K562 (cell line): ENCODE measurements around the gene SHTN1. TPM values are rescaled to one million over a fixed set of nuclear protein-coding genes. Genes with fewer than 3 reads are reported as not detected.

Experiments
- ARID2 ChIP-seq: fragments of 450-650 bp; IDR thresholded peaks from 2 replicates; pipeline ENCODE4 v1.6.1; 2017; ENCODE audit warnings: antibody characterized with exemption, mild to moderate bottlenecking
- CC2D1A ChIP-seq: fragments of 450-650 bp; IDR thresholded peaks from 2 replicates; pipeline ENCODE4 v1.6.1; 2017; ENCODE audit warnings: mild to moderate bottlenecking
- DPF2 ChIP-seq: fragments of 450-650 bp; IDR thresholded peaks from 2 replicates; pipeline ENCODE4 v1.6.1; 2016
- ETS2 ChIP-seq: IDR thresholded peaks from 2 replicates; pipeline ENCODE4 v1.6.1; 2016; ENCODE audit warnings: borderline replicate concordance, missing genetic modification characterization, mild to moderate bottlenecking, moderate library complexity, missing compliant biosample characterization; ENCODE audit not compliant: poor library complexity, severe bottlenecking
- ETV5 ChIP-seq: sonication (generic); formaldehyde crosslinking; IDR thresholded peaks from 2 replicates; pipeline ENCODE4 v1.4.0; 2020; ENCODE audit warnings: low read depth, mild to moderate bottlenecking, missing genetic modification reagents
- FOSL1 ChIP-seq: fragments of 200-800 bp; sonication (Bioruptor generic); conservative IDR thresholded peaks from 2 replicates; pipeline ENCODE4 v1.6.1; 2016; ENCODE audit warnings: missing genetic modification characterization, missing compliant biosample characterization
- FOXM1 ChIP-seq, 2 experiments: fragments of 450-650 bp in 1 of 2; sonication (generic) in 1 of 2; formaldehyde crosslinking in 1 of 2; IDR thresholded peaks; 2 replicates each; pipeline versions ENCODE4 v1.6.1 to v1.9.0; 2017 to 2022; ENCODE audit warnings: low read depth in 2 of 2, mild to moderate bottlenecking in 2 of 2, missing genetic modification reagents in 1 of 2, moderate library complexity in 1 of 2
- HOMEZ ChIP-seq: fragments of 250-450 bp; sonication (Bioruptor Pico); IDR thresholded peaks from 2 replicates; pipeline ENCODE4 v1.4.0; 2020; ENCODE audit warnings: mild to moderate bottlenecking, moderate library complexity
- JUN ChIP-seq, 2 experiments: sonication (generic) in 1 of 2; formaldehyde crosslinking in 1 of 2; IDR thresholded peaks; 2 replicates each; pipeline versions ENCODE4 v1.6.1 to v1.8.0; 2012 to 2022; ENCODE audit warnings: borderline replicate concordance in 2 of 2, mild to moderate bottlenecking in 2 of 2, improper control_type of control experiment in 1 of 2, low read depth in 1 of 2, low read length in 1 of 2, missing genetic modification reagents in 1 of 2
- JUND ChIP-seq, 2 experiments: IDR thresholded peaks; 2 replicates in 1 of 2; 3 replicates in 1 of 2; pipeline ENCODE4 v1.6.1; 2011; ENCODE audit warnings: borderline replicate concordance in 2 of 2, low read depth in 2 of 2, low read length in 2 of 2, improper control_type of control experiment in 1 of 2, missing biosample characterization in 1 of 2, missing genetic modification characterization in 1 of 2, missing genetic modification reagents in 1 of 2
- KLF10 ChIP-seq: fragments of 250-450 bp; sonication (Bioruptor Pico); IDR thresholded peaks from 2 replicates; pipeline ENCODE4 v1.6.1; 2021; ENCODE audit warnings: matching md5 sums
- LARP7 ChIP-seq: fragments of 450-650 bp; IDR thresholded peaks from 2 replicates; pipeline ENCODE4 v1.6.1; 2016
- MAFF ChIP-seq: IDR thresholded peaks from 2 replicates; pipeline ENCODE4 v1.6.1; 2012; ENCODE audit warnings: low read length, improper control_type of control experiment
- MBD2 ChIP-seq: sonication (generic); IDR thresholded peaks from 2 replicates; pipeline ENCODE4 v1.6.1; 2016; ENCODE audit warnings: low read depth, borderline replicate concordance
- MTA1 ChIP-seq: fragments of 450-650 bp; IDR thresholded peaks from 2 replicates; pipeline ENCODE4 v1.6.1; 2017; ENCODE audit warnings: borderline replicate concordance
- NCOA2 ChIP-seq, 2 experiments: fragments of 450-650 bp; IDR thresholded peaks; 2 replicates each; pipeline ENCODE4 v1.6.1; 2018; ENCODE audit warnings: mild to moderate bottlenecking in 2 of 2, moderate library complexity in 1 of 2; ENCODE audit not compliant: partially characterized antibody in 2 of 2
- NFE2 ChIP-seq: IDR thresholded peaks from 2 replicates; pipeline ENCODE4 v1.6.1; 2014; ENCODE audit warnings: antibody characterized with exemption, low read depth
- PCBP2 ChIP-seq: fragments of 200-400 bp; formaldehyde crosslinking; IDR thresholded peaks from 2 replicates; pipeline ENCODE4 v1.6.1; 2018; ENCODE audit warnings: low read length, low read depth, mild to moderate bottlenecking, moderate library complexity; ENCODE audit not compliant: poor library complexity, severe bottlenecking
- POLR2AphosphoS5 ChIP-seq: IDR thresholded peaks from 2 replicates; pipeline ENCODE4 v1.6.1; 2011; ENCODE audit warnings: mild to moderate bottlenecking, low read depth, low read length, moderate library complexity; ENCODE audit not compliant: control insufficient read depth, insufficient read depth
- POLR3A ChIP-seq: IDR thresholded peaks from 2 replicates; pipeline ENCODE4 v1.6.1; 2011; ENCODE audit warnings: borderline replicate concordance, mild to moderate bottlenecking, moderate library complexity; ENCODE audit not compliant: insufficient read length, insufficient read depth; ENCODE audit errors: extremely low read depth
- RAD51 ChIP-seq: fragments of 450-650 bp; IDR thresholded peaks from 2 replicates; pipeline ENCODE4 v1.7.1; 2016; ENCODE audit warnings: low read depth, mild to moderate bottlenecking, borderline replicate concordance
- RFX1 ChIP-seq: fragments of 450-650 bp; IDR thresholded peaks from 2 replicates; pipeline ENCODE4 v1.6.1; 2016; ENCODE audit warnings: mild to moderate bottlenecking, moderate library complexity
- RUNX1 ChIP-seq: sonication (generic); IDR thresholded peaks from 2 replicates; pipeline ENCODE4 v1.6.1; 2016; ENCODE audit warnings: antibody characterized with exemption, low read depth
- SLC30A9 ChIP-seq: fragments of 250-450 bp; sonication (Bioruptor Pico); IDR thresholded peaks from 2 replicates; pipeline ENCODE4 v1.8.0; 2022; ENCODE audit warnings: mild to moderate bottlenecking, moderate library complexity
- SMARCA4 ChIP-seq: fragments of 450-650 bp; IDR thresholded peaks from 2 replicates; pipeline ENCODE4 v1.6.1; 2016
- SMARCC2 ChIP-seq: fragments of 450-650 bp; IDR thresholded peaks from 2 replicates; pipeline ENCODE4 v1.6.1; 2017; ENCODE audit warnings: antibody characterized with exemption, moderate library complexity, mild to moderate bottlenecking, low read depth
- SMARCE1 ChIP-seq: fragments of 450-650 bp; IDR thresholded peaks from 2 replicates; pipeline ENCODE4 v1.7.1; 2016; ENCODE audit warnings: mild to moderate bottlenecking
- SP1 ChIP-seq: sonication (generic); formaldehyde crosslinking; IDR thresholded peaks from 2 replicates; pipeline ENCODE4 v1.8.1; 2022; ENCODE audit warnings: mild to moderate bottlenecking, missing genetic modification reagents
- TAF7 ChIP-seq: fragments of 450-650 bp; IDR thresholded peaks from 2 replicates; pipeline ENCODE4 v1.6.1; 2016; ENCODE audit warnings: missing genetic modification characterization, missing compliant biosample characterization
- ZNF324 ChIP-seq: fragments of 250-450 bp; sonication (Bioruptor Pico); IDR thresholded peaks from 2 replicates; pipeline ENCODE4 v1.4.0; 2020; ENCODE audit warnings: mild to moderate bottlenecking
- polyA plus RNA-seq, 8 experiments: library from polyadenylated mRNA; depleted of rRNA in 4 of 8; stranded (reverse) in 5 of 8; unstranded in 3 of 8; fragments of >200 nt; fragmentation: Nextera tagmentation in 2 of 8; fragmentation: Illumina TruSeq in 1 of 8; extraction: Ambion mirVana in 2 of 8; extraction: Trizol in 1 of 8; gene quantifications; 2 replicates each; pipeline versions ENCODE4 v1.2.1 to v1.2.3, GENCODE V29; 2011 to 2014; ENCODE audit warnings: inconsistent platforms in 1 of 8, missing spikeins in 1 of 8
- total RNA-seq, 7 experiments: library from RNA; depleted of rRNA in 6 of 7; stranded (reverse); fragments of >200 nt in 6 of 7; fragmentation: Illumina TruSeq in 2 of 7; extraction: Trizol in 2 of 7; gene quantifications; 2 replicates each; pipeline versions ENCODE4 v1.2.1 to v1.2.3, GENCODE V29; 2011 to 2021; ENCODE audit warnings: low replicate concordance in 1 of 7
- TF ChIP-seq, protein P1 (sequence below): fragments of 250-450 bp; sonication (Bioruptor Pico); IDR thresholded peaks from 2 replicates; pipeline ENCODE4 v1.6.1; 2021; ENCODE audit warnings: mild to moderate bottlenecking

Gene SHTN1
- total and polyA plus RNA-seq, 9 of the 15 experiments (the other 6 are each of a cell fraction or from before 2014, with no cell fraction given): 5.4 to 21.3 (median 13.3) TPM

DNA sequence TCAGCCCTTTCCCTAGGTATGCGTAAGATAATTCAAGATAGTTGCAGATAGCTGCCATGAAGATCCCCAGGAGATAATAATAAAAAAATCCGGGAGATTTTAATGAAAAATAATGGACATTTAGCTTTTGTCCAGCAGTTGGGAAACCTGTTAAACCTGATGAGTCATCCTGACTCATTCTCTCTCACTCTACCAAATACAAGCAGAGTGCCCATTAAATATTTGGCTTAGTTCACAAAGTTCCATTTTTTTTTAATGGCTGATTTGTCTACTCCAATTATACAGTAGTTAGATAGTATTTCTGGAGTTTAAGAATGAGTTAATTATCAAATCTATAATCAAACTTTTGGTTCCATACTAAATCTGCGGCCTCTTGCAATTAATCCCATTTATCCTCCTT, 2.1 kb upstream of the SHTN1 start (continued):
- TF ChIP-seq LARP7: no peak
- TF ChIP-seq ETS2 (tag): no peak
- no peak for TF ChIP-seq HOMEZ (CRISPR knock-in tag)
- no peak for TF ChIP-seq TAF7 (tag)
- TF ChIP-seq MAFF: peak; percentile 87
- no peak for TF ChIP-seq ETV5 (CRISPR knock-in tag)
- no peak for TF ChIP-seq ZNF324 (CRISPR knock-in tag)
- peak; percentile 95 for TF ChIP-seq FOSL1 (tag)
- peak; percentile 87 for TF ChIP-seq SMARCA4
- peak; percentile 87 for TF ChIP-seq NFE2
- TF ChIP-seq POLR2AphosphoS5: no peak
- TF ChIP-seq KLF10 (CRISPR knock-in tag): no peak
- TF ChIP-seq JUND (IDR thresholded peaks at IDR 0.05; ENCODE audit: borderline replicate concordance, low read depth, low read length): peak; percentile 93
- peak; percentile 93 for TF ChIP-seq JUND (tag; IDR thresholded peaks at IDR 0.05; ENCODE audit: borderline replicate concordance, low read depth, low read length)
- no peak for TF ChIP-seq MBD2
- TF ChIP-seq, protein P1, sequence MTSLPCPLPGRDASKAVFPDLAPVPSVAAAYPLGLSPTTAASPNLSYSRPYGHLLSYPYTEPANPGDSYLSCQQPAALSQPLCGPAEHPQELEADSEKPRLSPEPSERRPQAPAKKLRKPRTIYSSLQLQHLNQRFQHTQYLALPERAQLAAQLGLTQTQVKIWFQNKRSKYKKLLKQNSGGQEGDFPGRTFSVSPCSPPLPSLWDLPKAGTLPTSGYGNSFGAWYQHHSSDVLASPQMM (CRISPR knock-in tag): no peak
- no peak for TF ChIP-seq FOXM1 (IDR thresholded peaks at IDR 0.05; ENCODE audit: low read depth)
- TF ChIP-seq FOXM1 (CRISPR knock-in tag; IDR thresholded peaks at IDR 0.05; ENCODE audit: low read depth): no peak
- TF ChIP-seq ARID2: no peak
- TF ChIP-seq PCBP2: no peak
- no peak for TF ChIP-seq RAD51
- no peak for TF ChIP-seq SLC30A9 (CRISPR knock-in tag)
- peak in 1 of 2 experiments; percentile 12 for TF ChIP-seq NCOA2 (IDR thresholded peaks at IDR 0.05; ENCODE audit: partially characterized antibody in 2 of 2)
- TF ChIP-seq SMARCE1: peak; percentile 77
- TF ChIP-seq POLR3A: no peak
- no peak for TF ChIP-seq SP1 (CRISPR knock-in tag)
- TF ChIP-seq CC2D1A: no peak
- no peak for TF ChIP-seq RFX1
- peak; percentile 87 for TF ChIP-seq JUN (IDR thresholded peaks at IDR 0.05; ENCODE audit: borderline replicate concordance, low read depth, low read length)
- no peak for TF ChIP-seq JUN (CRISPR knock-in tag; IDR thresholded peaks at IDR 0.05; ENCODE audit: borderline replicate concordance)
- TF ChIP-seq MTA1: no peak
- TF ChIP-seq DPF2: peak; percentile 87
- TF ChIP-seq SMARCC2: peak; percentile 66
- TF ChIP-seq RUNX1: no peak
